ENCODE measurements around the gene APOA4.

DNA sequence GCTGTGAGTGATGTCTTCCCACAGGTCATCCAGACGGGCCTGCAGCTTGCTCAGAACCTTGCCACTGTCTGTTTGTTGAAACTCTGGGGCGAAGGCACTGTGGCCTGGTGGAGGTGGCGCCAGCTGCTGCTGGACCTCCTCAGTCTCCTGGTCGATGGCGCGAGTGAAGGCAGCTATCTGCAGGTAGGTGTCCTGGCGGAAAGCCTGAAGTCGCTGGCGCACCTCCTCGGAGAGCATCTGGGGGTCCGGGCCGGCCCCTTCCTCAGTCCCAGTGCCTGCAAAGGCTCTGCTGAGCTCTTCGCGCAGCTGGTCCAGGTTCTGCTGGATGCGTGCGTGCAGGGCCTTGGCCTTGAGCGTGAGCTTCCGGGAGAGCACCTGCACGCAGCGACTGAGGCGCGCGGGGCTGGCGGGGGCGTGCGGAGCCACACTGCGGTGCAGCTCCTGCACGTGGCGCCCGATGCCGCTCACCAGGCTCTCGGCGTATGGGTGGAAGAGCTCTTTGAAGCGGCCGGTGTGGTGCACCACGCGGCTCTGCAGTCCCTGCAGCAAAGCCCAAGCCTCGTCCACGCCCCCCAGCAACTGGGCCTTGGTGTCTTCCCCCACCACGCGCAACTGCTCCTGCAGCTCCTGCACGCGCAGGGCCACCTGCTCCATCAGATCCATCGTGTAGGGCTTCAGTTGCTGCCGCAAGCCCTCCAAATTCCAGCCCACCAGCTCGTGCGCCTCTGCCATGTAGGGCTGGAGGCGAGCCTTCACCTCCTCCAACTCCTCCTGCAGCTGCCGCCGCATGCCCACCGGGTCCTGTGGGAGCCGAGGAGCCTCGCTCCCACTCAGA lies 32.7 kb downstream of the APOA4 start:
- TF ChIP-seq, protein P1, sequence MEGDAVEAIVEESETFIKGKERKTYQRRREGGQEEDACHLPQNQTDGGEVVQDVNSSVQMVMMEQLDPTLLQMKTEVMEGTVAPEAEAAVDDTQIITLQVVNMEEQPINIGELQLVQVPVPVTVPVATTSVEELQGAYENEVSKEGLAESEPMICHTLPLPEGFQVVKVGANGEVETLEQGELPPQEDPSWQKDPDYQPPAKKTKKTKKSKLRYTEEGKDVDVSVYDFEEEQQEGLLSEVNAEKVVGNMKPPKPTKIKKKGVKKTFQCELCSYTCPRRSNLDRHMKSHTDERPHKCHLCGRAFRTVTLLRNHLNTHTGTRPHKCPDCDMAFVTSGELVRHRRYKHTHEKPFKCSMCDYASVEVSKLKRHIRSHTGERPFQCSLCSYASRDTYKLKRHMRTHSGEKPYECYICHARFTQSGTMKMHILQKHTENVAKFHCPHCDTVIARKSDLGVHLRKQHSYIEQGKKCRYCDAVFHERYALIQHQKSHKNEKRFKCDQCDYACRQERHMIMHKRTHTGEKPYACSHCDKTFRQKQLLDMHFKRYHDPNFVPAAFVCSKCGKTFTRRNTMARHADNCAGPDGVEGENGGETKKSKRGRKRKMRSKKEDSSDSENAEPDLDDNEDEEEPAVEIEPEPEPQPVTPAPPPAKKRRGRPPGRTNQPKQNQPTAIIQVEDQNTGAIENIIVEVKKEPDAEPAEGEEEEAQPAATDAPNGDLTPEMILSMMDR (IDR thresholded peaks at IDR 0.05; ENCODE audit: insufficient read depth, low read length, poor library complexity, severe bottlenecking): no peak
- TF ChIP-seq EZH2phosphoT487 (conservative IDR thresholded peaks at IDR 0.05; ENCODE audit: low read length): no peak
